Activated T-helper 17 cell treated with anti-CD3 and anti-CD28 coated beads, Interleukin-2, amount 50 U/mL, for 72 hours (primary cell): Measurements from ENCODE around the gene APOA4. TPM values are rescaled to one million over a fixed set of nuclear protein-coding genes. Genes with fewer than 3 reads are reported as not detected.

Experiments used
- ATAC-seq: fragments of 150-1000 bp; cut with Tn5 transposase; replicated peaks from 2 replicates; pipeline ENCODE4 v1.10.0; 2021; ENCODE audit warnings: mild to moderate bottlenecking, moderate library complexity
- H3K27ac Mint-ChIP-seq: one replicate; pipeline ENCODE4 v1.8.0; 2022; ENCODE audit warnings: mixed read lengths
- H3K27me3 Mint-ChIP-seq: one replicate; pipeline ENCODE4 v1.8.0; 2022; ENCODE audit warnings: mixed read lengths
- H3K36me3 Mint-ChIP-seq: one replicate; pipeline ENCODE4 v1.8.0; 2022; ENCODE audit warnings: low read depth, mild to moderate bottlenecking, mixed read lengths
- H3K4me1 Mint-ChIP-seq: one replicate; pipeline ENCODE4 v1.8.0; 2022; ENCODE audit warnings: mixed read lengths
- H3K4me3 Mint-ChIP-seq: one replicate; pipeline ENCODE4 v1.8.0; 2022; ENCODE audit warnings: mild to moderate bottlenecking, mixed read lengths
- H3K9me3 Mint-ChIP-seq: one replicate; pipeline ENCODE4 v1.8.0; 2022; ENCODE audit warnings: mixed read lengths
- total RNA-seq, 2 donors: library from RNA; stranded (reverse); gene quantifications; one replicate each; pipeline ENCODE4 v1.2.3, GENCODE V29; 2022

The APOA4 gene
- total RNA-seq, 2 donors from 2014 or later, result not detected

- no peaks in the 10 kb centered on the region for H3K9me3 Mint-ChIP-seq
- H3K27me3 Mint-ChIP-seq, result no peaks in the 10 kb centered on the region
- ATAC-seq, result no peak
- no peaks in the 10 kb centered on the region for H3K36me3 Mint-ChIP-seq
- no peak within 1 kb of the TSS for H3K27ac Mint-ChIP-seq
- no peaks in the 10 kb centered on the region for H3K4me1 Mint-ChIP-seq
- no peak within 1 kb of the TSS for H3K4me3 Mint-ChIP-seq
Measured at GRCh38 chr11:116829525-116830183, 6.5 kb upstream of the APOA4 start, which contains the start of gene APOC3. Gene APOC3 (plus strand): TSS chr11:116829907. CDS start chr11:116830583, 676 bp downstream.

GRCh38 chr11:116828632-116829524 is 5.8 kb upstream of the APOA4 start:
- Mint-ChIP-seq H3K9me3 (no peaks in the 10 kb centered on the region), H3K36me3 (no peaks in the 10 kb centered on the region), H3K27me3 (no peaks in the 10 kb centered on the region), H3K4me1 (no peaks in the 10 kb centered on the region), H3K4me3 (no peak overlapping the region), H3K27ac (no peak overlapping the region)
- ATAC-seq, result no peak

DNA sequence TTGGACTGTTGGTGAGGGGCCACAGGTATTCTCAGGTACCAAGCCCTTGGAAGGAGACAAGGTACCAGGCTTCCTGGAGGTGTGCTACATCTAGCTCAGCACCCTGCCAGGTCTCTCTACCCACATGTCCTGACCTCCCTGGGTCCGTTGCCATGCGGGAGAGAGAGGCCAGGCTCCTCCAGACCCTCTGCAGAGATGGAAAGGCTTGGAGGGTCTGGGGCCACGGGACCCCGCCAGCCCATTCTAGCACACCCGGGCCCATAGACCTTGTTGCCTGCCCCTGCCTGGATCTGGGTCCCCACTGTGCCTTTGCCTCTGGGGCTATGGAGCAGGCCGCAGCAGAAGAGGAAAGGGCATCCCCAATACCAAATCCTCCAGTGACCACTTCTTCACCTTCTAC is 4.4 kb upstream of the APOA4 start:
- H3K27ac Mint-ChIP-seq, result no peak overlapping the region

GRCh38 chr11:116826751-116827431 is 3.8 kb upstream of the APOA4 start:
- Mint-ChIP-seq H3K27ac (no peak overlapping the region), H3K4me3 (no peak overlapping the region), H3K9me3 (no peaks in the 10 kb centered on the region), H3K4me1 (no peaks in the 10 kb centered on the region), H3K36me3 (no peaks in the 10 kb centered on the region), H3K27me3 (no peaks in the 10 kb centered on the region)
- no peak for ATAC-seq

More for the DNA sequence above, 4.4 kb upstream of the APOA4 start:
- H3K36me3 Mint-ChIP-seq, result no peaks in the 10 kb centered on the region
- ATAC-seq, result no peak
- H3K4me3 Mint-ChIP-seq, result no peak overlapping the region
- H3K9me3 Mint-ChIP-seq, result no peaks in the 10 kb centered on the region
- H3K27me3 Mint-ChIP-seq, result no peaks in the 10 kb centered on the region
- H3K4me1 Mint-ChIP-seq, result no peaks in the 10 kb centered on the region

DNA sequence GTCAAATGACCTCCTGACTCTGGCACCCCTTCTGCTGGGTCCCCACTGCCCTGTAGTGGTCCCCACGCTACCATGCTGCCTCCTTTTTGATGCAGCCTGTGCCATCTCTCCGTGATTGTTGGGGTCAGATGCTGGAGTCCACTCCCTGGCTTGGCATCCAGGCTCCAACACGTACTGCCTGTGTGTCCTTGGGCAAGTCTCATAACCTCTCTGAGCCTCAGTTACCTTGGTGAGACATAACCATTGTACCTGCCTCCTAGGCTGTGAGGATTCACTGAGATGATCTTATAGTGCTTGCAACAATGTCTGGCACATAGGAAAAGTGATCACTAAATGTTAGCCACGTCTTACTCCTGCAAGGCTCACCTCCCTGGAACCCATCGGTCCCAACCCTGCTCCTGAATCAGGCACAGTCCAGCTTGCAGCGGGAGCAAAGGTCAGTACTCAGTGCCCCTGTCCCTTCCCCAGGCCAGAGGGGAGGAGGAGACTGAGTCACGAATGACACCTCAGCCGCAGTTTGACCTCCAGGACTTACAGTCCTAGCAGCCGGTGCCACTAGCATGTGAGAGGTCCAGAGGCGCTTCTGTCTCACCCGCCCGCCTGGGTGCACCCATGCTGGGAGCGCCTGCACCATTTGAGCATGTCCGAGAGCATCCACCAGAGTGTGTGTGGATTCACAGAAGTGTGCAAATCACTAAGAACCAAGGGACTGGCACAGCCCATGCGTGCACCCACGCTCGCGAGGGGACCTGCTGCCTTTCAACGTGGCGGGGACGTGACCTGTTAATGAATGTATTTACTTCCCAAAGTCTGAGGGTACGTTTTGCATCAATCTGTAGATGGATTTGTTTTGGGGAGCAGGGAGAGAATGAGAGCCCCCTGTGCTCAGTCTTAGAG is 3.0 kb upstream of the APOA4 start:
- Mint-ChIP-seq H3K27ac (no peak overlapping the region), H3K4me1 (no peaks in the 10 kb centered on the region), H3K4me3 (no peak overlapping the region), H3K27me3 (no peaks in the 10 kb centered on the region), H3K36me3 (no peaks in the 10 kb centered on the region), H3K9me3 (no peaks in the 10 kb centered on the region)
- ATAC-seq, result no peak

GRCh38 chr11:116825434-116825833 is 2.3 kb upstream of the APOA4 start:
- H3K9me3 Mint-ChIP-seq, result no peaks in the 10 kb centered on the region
- no peak for ATAC-seq
- H3K27me3 Mint-ChIP-seq, result no peaks in the 10 kb centered on the region
- H3K27ac Mint-ChIP-seq, result no peak overlapping the region
- H3K4me1 Mint-ChIP-seq, result no peaks in the 10 kb centered on the region
- H3K4me3 Mint-ChIP-seq, result no peak overlapping the region
- H3K36me3 Mint-ChIP-seq, result no peaks in the 10 kb centered on the region

DNA sequence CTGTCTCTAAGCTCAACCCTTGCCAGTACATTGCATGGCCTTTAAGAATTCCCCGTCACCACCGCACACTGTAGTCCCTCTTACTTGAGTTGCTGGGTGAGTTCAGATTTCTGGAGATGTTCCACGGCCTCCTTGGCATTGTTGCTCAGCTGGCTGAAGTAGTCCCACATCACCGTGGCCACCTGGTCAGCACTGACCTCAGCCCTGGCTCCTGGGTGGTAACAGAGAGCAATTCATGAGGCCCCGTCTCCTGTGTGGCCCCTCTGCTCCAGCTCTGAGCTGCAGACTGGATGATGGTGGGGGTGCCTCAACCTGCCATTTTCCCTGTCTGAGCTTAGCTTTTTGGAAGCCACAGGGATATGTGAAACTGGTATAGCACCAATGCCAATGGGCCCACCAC is 529 bp downstream of the APOA4 start:
- H3K4me1 Mint-ChIP-seq, result no peaks in the 10 kb centered on the region
- H3K4me3 Mint-ChIP-seq, result no peak overlapping the region

GRCh38 chr11:116821050-116821918 is 1.8 kb downstream of the APOA4 start:
- ATAC-seq, result no peak

More for the DNA sequence above, 529 bp downstream of the APOA4 start:
- Mint-ChIP-seq H3K27me3 (no peaks in the 10 kb centered on the region), H3K36me3 (no peaks in the 10 kb centered on the region), H3K27ac (no peak overlapping the region), H3K9me3 (no peaks in the 10 kb centered on the region)
- ATAC-seq, result no peak

DNA sequence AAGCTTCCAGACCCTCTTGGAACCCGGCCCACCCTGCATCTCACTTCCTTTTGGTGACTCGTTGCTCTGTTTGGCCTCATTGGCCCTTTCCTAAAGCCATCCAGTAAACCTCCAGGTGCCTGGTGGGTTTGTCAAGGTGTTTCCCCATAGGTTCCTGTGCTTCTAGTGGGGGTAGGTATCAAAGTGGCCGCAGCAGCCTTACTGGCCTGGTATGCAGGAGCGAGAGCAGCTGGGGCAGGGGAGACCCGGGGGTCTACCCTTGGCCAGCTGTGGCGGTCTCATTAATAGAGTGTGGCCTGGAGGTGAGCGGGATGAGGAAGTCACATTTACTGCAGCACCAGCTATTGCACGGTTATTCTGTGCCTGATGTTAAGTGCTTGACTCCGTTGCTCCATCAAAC is 4.1 kb downstream of the APOA4 start:
- Mint-ChIP-seq H3K36me3 (no peaks in the 10 kb centered on the region), H3K27ac (no peak overlapping the region), H3K4me1 (no peaks in the 10 kb centered on the region), H3K27me3 (no peaks in the 10 kb centered on the region), H3K4me3 (no peak overlapping the region), H3K9me3 (no peaks in the 10 kb centered on the region)
- no peak for ATAC-seq

More at GRCh38 chr11:116821050-116821918, 1.8 kb downstream of the APOA4 start:
- Mint-ChIP-seq H3K4me1 (no peaks in the 10 kb centered on the region), H3K27ac (no peak overlapping the region), H3K27me3 (no peaks in the 10 kb centered on the region), H3K9me3 (no peaks in the 10 kb centered on the region), H3K36me3 (no peaks in the 10 kb centered on the region), H3K4me3 (no peak overlapping the region)

DNA sequence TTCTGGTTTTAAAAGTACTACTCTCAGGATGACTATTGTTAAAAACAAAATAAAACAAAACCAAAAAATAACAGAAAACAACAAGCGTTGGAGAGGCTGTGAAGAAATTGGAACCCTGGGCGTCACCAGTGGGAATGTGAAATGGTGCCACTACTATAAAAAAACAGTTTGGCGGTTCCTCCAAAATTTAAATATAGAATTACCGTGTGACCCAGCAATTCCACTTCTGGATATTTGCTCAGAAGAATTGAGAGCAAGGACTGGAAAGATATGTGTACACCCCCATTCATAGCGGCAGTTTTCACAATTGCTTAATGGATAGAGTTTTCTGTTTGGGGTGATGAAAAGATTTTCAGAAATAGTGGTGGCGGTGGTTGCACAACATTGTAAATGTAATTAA is 8.6 kb downstream of the APOA4 start:
- no peak overlapping the region for H3K27ac Mint-ChIP-seq
- ATAC-seq, result no peak
- H3K4me1 Mint-ChIP-seq, result no peaks in the 10 kb centered on the region
- H3K9me3 Mint-ChIP-seq, result no peaks in the 10 kb centered on the region
- H3K4me3 Mint-ChIP-seq, result no peak overlapping the region
- H3K27me3 Mint-ChIP-seq, result no peaks in the 10 kb centered on the region
- no peaks in the 10 kb centered on the region for H3K36me3 Mint-ChIP-seq

DNA sequence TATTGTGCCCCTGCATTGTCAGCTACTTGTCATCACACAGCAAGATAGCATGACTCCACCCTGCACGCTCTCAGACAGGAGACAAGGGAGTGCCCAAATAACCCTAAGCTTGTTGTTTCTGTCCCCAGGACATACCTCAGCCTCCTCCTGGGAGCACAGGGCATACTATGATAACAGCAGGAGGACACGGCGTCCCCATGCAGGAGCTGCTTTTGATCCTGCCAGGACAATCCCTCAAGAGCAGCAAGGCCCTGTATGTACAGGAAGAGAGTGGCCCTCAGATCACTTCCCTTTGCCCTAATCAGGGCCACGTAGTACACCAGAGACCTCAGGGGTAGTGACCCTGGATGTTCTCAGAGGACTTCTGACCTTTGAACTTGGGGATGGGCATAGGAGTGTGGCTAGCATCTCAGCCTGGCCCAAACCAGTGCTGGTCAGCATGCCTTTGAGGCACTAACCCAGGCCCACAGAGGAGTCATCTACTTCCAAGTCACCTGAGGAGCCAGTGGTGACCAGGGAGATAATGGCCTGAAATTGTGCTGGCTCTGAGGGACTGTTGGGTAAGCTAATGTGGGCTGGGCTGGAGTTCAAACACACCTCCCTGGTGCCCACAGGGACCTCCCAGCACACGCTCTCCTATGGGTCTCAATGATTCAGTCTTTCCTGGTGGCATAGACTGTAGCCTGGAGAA is 9.2 kb downstream of the APOA4 start:
- H3K27me3 Mint-ChIP-seq, result no peaks in the 10 kb centered on the region
- H3K4me3 Mint-ChIP-seq, result no peak overlapping the region
- H3K9me3 Mint-ChIP-seq, result no peaks in the 10 kb centered on the region
- no peaks in the 10 kb centered on the region for H3K36me3 Mint-ChIP-seq
- H3K4me1 Mint-ChIP-seq, result no peaks in the 10 kb centered on the region
- H3K27ac Mint-ChIP-seq, result no peak overlapping the region
- no peak for ATAC-seq

DNA sequence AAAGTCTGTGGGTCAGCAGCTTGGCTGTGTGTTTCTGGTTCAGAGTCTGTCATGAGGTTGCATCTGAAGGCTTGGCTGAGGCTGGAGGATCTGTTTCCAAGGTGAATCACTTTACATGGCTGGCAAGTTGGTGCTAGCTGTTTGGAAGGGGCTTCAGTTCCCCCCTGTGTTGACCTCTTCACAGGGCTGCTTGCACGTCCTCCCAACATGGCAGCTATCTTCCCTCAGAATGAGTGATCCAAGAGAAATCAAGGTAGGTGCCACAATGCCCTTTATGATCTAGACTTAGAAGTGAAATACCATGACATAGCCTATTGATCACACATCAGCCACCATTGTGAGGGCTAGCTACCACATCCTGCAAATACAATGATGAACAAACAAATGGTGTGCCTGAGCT is 9.9 kb downstream of the APOA4 start:
- Mint-ChIP-seq H3K36me3 (no peaks in the 10 kb centered on the region), H3K4me1 (no peaks in the 10 kb centered on the region), H3K27ac (no peak overlapping the region), H3K9me3 (no peaks in the 10 kb centered on the region), H3K4me3 (no peak overlapping the region), H3K27me3 (no peaks in the 10 kb centered on the region)
- ATAC-seq, result peak; percentile 23

GRCh38 chr11:116812109-116812508 is 11.0 kb downstream of the APOA4 start:
- ATAC-seq, result no peak
- Mint-ChIP-seq H3K27ac (no peak overlapping the region), H3K36me3 (no peaks in the 10 kb centered on the region), H3K9me3 (no peaks in the 10 kb centered on the region), H3K4me1 (no peaks in the 10 kb centered on the region), H3K27me3 (no peaks in the 10 kb centered on the region), H3K4me3 (no peak overlapping the region)
